Bronchial epithelial cell (primary cell): ENCODE results near the gene GLIS1. TPM values are rescaled to one million over a fixed set of nuclear protein-coding genes. Genes with fewer than 3 reads are reported as not detected.
A peak's percentile ranks its signal among the peaks of the same experiment; 100 is the strongest.

Experiments used
- DNase-seq: peaks from one replicate; pipeline ENCODE4 v3.0.0-alpha.2; 2010; ENCODE audit warnings: low read depth
- FAIRE-seq: peaks from 2 replicates; lab custom pipeline; 2011; peaks lifted over from hg19 to GRCh38; lab: Jason Lieb, UNC
- H3K27me3 ChIP-seq: 2 replicates; pipeline ENCODE4 v1.5.1; 2011; ENCODE audit warnings: low read length; ENCODE audit not compliant: control insufficient read depth, insufficient read depth
- H3K36me3 ChIP-seq: 2 replicates; pipeline ENCODE4 v1.5.1; 2011; ENCODE audit warnings: low read length; ENCODE audit not compliant: control insufficient read depth, insufficient read depth
- H3K4me3 ChIP-seq: 2 replicates; pipeline ENCODE4 v1.5.1; 2011; ENCODE audit warnings: mild to moderate bottlenecking, low read depth, low read length, control low read depth
- total RNA-seq: library from RNA; depleted of rRNA; stranded (reverse); fragments of >200 nt; gene quantifications from 2 replicates; pipeline ENCODE4 v1.2.1, GENCODE V29; 2014
- TF ChIP-seq, protein P1 (sequence below): IDR thresholded peaks from 2 replicates; pipeline ENCODE4 v1.5.1; 2011; ENCODE audit warnings: mild to moderate bottlenecking, moderate library complexity, low read length, control low read depth, inconsistent platforms; ENCODE audit not compliant: insufficient read depth, severe bottlenecking

The GLIS1 gene
- total RNA-seq, 1 donor from 2014 or later = under 0.01 TPM

DNA sequence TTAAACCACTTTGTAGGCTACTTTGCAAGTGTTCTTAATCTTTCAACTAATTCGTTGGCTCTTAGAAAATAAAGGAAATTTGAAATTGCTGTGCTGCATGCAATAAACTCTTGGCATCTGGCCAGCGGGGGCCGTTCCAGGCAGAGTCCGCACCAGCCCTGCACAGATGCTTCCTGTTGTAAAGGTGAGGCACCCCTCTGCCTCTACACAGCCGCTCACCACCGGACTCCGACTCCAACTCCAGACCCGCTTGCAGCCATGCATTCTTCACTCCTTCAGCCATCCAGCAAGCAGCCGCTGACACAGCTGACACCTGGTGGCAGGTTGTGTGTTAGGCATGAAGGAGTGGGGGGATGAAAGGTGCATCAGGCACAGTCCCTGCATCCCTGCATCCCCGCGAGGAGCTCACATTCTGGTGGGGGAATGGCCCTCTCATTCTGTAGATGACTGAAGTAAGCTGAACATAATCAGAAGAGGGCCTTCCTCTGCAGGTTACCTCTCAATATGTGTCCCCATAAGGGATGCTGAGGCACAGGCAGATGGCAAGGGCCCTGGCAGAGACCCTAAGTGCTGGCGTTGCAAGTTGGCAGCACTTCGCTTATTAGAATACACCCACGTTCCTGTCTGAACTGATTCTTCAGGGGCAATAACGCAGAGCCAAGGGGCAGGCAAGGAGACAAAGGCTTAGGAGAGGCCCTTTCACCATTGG lies 56.8 kb downstream of the GLIS1 start:
- peaks cover 23% of the 10 kb centered on the region for H3K27me3 ChIP-seq
- no peaks in the 10 kb centered on the region for H3K36me3 ChIP-seq
- peak; percentile 39 for DNase-seq
- no peak for FAIRE-seq
- TF ChIP-seq, protein P1, sequence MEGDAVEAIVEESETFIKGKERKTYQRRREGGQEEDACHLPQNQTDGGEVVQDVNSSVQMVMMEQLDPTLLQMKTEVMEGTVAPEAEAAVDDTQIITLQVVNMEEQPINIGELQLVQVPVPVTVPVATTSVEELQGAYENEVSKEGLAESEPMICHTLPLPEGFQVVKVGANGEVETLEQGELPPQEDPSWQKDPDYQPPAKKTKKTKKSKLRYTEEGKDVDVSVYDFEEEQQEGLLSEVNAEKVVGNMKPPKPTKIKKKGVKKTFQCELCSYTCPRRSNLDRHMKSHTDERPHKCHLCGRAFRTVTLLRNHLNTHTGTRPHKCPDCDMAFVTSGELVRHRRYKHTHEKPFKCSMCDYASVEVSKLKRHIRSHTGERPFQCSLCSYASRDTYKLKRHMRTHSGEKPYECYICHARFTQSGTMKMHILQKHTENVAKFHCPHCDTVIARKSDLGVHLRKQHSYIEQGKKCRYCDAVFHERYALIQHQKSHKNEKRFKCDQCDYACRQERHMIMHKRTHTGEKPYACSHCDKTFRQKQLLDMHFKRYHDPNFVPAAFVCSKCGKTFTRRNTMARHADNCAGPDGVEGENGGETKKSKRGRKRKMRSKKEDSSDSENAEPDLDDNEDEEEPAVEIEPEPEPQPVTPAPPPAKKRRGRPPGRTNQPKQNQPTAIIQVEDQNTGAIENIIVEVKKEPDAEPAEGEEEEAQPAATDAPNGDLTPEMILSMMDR = peak; percentile 75
- H3K4me3 ChIP-seq = no peak overlapping the region

DNA sequence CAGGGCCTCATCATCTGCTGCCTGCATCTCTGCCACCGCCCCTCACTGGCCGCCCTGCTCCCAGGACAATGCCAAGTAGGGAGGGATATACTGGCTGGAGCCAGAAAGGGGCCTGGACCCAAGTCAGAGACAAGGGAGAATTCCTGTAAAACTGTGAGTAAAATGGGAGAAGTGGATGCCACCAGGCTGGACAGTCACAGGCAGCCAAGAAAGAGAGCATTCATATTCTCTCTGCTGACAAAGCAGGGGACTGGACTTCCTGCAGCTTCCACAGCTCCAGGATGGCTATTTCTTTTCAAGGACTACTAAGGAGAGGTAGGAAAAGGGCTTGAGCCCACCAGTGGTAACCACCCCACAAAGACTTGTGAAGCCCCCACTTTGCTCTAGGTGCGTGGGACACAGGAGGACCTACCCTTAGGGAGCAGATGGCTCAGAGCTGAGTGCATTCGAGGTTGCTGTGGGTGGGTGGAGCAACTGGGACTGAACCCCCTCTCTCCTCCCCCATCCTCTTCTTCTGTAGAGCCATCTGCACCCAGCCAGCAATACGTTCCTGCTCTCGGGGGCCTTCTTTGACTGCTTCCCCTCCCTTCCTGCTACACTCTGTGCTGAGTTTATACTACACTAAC lies 57.5 kb downstream of the GLIS1 start:
- Histone ChIP-seq H3K4me3 (no peak overlapping the region), H3K36me3 (no peaks in the 10 kb centered on the region), H3K27me3 (peaks cover 18% of the 10 kb centered on the region)
- FAIRE-seq = no peak
- TF ChIP-seq, protein P1 = no peak
- DNase-seq = no peak

DNA sequence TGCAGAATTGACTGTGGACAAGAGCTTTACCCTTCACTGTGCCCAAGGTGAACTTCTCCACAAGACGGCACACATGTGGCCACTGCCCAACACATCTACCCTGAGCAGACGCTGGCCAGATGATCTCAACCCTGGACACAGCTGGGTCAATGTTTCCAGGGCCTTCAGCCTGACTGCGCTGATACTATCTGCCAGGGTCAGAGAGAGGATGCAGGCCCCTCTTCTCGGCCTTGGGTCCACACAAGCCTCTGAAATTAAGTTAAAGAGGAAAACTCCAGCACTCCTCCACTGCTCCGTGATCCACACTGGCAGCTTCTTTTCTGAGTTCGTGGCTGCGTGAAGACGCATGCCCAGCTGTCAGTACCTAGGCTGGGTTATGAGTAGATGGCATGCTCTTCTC lies 58.1 kb downstream of the GLIS1 start:
- TF ChIP-seq, protein P1 = no peak
- no peak overlapping the region for H3K4me3 ChIP-seq
- peaks cover 13% of the 10 kb centered on the region for H3K27me3 ChIP-seq
- FAIRE-seq (no peak), DNase-seq (no peak)
- no peaks in the 10 kb centered on the region for H3K36me3 ChIP-seq

DNA sequence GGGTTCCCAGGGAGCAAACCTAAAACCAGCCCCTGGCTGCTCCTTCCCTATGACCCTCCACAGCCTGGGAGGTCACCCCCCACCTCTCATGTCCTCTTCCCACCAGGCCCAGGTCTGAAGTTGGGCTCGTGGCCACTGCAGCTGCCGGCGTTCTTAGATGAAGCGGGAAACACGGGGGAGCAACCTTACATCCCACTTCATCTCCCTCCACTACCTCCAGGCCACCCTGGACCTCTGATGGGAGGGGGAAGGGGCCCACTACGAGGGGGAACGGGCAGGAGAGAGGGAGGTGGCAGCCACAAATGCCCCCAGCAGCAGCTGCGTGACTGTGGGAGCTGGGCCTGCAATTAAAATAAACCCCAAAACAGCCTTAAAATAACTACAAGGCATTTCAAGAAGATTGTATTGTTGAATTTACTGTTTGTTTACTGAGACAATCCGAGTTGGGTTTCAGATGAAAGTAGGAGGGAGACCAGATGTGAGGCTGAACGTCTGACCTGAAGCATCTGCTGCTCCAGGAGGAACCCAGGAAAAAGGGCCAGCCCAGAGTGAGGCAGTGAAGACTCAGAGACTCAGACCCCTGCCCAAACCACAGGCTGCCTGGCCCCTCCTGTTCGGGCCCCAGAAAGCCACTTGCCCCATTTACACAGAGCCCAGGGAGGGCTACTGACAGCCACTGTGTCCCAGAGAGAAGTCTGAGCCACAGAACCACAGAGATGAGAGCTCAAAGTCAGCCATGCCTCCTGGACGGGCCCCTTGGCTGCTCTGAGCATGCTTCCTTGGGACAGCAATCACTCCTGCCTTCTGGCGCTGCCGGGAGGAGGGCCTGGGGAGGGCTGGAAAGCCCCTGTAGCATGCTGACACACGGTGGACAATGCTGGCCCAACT lies 59.8 kb downstream of the GLIS1 start:
- TF ChIP-seq, protein P1 = no peak
- FAIRE-seq (no peak), DNase-seq (no peak)
- H3K4me3 ChIP-seq = no peak overlapping the region
- no peaks in the 10 kb centered on the region for H3K36me3 ChIP-seq
- H3K27me3 ChIP-seq = peaks cover 10% of the 10 kb centered on the region

DNA sequence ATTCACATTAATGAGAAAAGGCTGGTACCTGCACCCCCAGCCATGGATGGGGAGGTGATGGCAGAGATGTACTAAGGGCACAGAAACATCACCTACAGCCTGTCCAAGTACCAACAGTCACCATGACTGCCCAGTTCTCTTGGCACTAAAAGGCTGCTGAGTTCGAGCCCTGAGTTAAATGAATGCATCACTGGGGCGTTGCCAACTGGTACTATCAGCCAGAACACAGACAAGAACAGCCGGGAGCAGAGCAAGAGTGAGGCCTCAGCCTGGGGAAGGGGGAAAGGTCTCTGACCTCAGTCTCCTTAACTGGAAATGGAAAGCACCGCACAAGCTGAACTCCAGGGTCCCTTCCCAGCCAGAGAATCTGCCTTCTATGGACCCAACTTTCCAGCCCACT lies 60.5 kb downstream of the GLIS1 start:
- H3K36me3 ChIP-seq = no peaks in the 10 kb centered on the region
- TF ChIP-seq, protein P1 = no peak
- no peak for DNase-seq
- peaks cover 10% of the 10 kb centered on the region for H3K27me3 ChIP-seq
- H3K4me3 ChIP-seq = no peak overlapping the region
- no peak for FAIRE-seq
